Measurements from ENCODE around the gene FLYWCH1. TPM values are rescaled to one million over a fixed set of nuclear protein-coding genes. Genes with fewer than 3 reads are reported as not detected.

Gene FLYWCH1
- total and polyA plus RNA-seq, 2 of the 8 experiments (the other 6 are each of a cell fraction or from before 2014, with no cell fraction given), result 12.4 to 23.5 TPM

DNA sequence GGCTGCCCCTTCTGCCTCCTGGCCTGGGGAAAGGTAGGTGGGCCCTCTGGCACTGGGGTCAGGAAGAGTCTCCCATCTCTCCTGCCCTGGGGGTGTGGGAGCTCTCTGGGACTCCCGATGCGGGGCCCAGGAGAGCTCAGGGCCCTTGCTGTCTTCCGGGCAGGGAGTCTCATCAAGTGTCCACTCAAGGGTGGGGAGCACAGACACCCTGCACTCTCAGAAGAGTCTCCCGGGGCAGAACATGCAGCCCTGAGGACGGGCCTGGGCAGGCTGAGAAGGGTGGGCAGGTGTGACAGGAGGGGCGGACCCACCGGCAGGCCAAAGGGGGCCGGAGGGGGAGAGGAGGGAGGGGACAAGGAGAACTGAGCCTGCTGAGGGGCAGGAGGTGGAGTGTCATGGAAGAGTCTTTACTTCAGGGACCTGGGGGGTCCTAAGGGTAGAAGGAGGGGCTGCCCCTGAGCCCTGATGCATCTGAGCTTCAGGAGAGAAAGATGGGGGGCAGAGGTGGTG is 76.9 kb downstream of the FLYWCH1 start (continued):
- TF ChIP-seq MAFK (IDR thresholded peaks at IDR 0.05; ENCODE audit: low read depth, low read length) (no peak), CBX5 (IDR thresholded peaks at IDR 0.05; ENCODE audit: low read depth, low read length) (no peak), SUZ12 (IDR thresholded peaks at IDR 0.05; ENCODE audit: low read length) (no peak), BCL11A (IDR thresholded peaks at IDR 0.05; ENCODE audit: low read depth in 2 of 2, low read length in 2 of 2) (no peak), JUN (IDR thresholded peaks at IDR 0.05; ENCODE audit: low read depth, low read length) (no peak)
- TF ChIP-seq, protein P1, sequence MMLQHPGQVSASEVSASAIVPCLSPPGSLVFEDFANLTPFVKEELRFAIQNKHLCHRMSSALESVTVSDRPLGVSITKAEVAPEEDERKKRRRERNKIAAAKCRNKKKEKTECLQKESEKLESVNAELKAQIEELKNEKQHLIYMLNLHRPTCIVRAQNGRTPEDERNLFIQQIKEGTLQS (IDR thresholded peaks at IDR 0.05; ENCODE audit: insufficient read depth, low read depth, low read length), result no peak

Measured in H1 (cell line).